Keratinocyte (primary cell): ENCODE results near the gene TIMM10B. TPM values are rescaled to one million over a fixed set of nuclear protein-coding genes. Genes with fewer than 3 reads are reported as not detected.

Source experiments
- DNase-seq: peaks from one replicate; pipeline ENCODE4 v3.0.0-alpha.2; 2011; ENCODE audit warnings: low read depth, missing footprints, low spot score
- FAIRE-seq: peaks from 2 replicates; lab custom pipeline; 2011; peaks lifted over from hg19 to GRCh38; lab: Jason Lieb, UNC
- H2AFZ ChIP-seq: 2 replicates; pipeline ENCODE4 v1.6.0; 2012; ENCODE audit warnings: low read length, control low read depth, inconsistent platforms; ENCODE audit not compliant: control insufficient read depth
- H3K27ac ChIP-seq: 2 replicates; pipeline ENCODE4 v1.5.1; 2011; ENCODE audit warnings: low read length; ENCODE audit not compliant: control insufficient read depth, insufficient read depth
- H3K27me3 ChIP-seq: 3 replicates; pipeline ENCODE4 v1.6.0; 2011; ENCODE audit warnings: low read length; ENCODE audit not compliant: control insufficient read depth, insufficient read depth; ENCODE audit errors: extremely low read depth
- H3K36me3 ChIP-seq, 2 experiments: 2 replicates in 1 of 2; 3 replicates in 1 of 2; pipeline ENCODE4 v1.5.1; 2011; ENCODE audit warnings: low read length in 2 of 2, mild to moderate bottlenecking in 1 of 2; ENCODE audit not compliant: control insufficient read depth in 2 of 2, insufficient read depth in 2 of 2; ENCODE audit errors: extremely low read depth in 1 of 2
- H3K4me1 ChIP-seq: 3 replicates; pipeline ENCODE4 v1.5.1; 2011; ENCODE audit warnings: low read length; ENCODE audit not compliant: control insufficient read depth, insufficient read depth; ENCODE audit errors: extremely low read depth
- H3K4me2 ChIP-seq: 3 replicates; pipeline ENCODE4 v1.6.0; 2011; ENCODE audit warnings: low read depth, low read length; ENCODE audit not compliant: control insufficient read depth, insufficient read depth; ENCODE audit errors: extremely low read depth
- H3K4me3 ChIP-seq, 3 experiments: fragments of 200-600 bp in 1 of 3; sonication (generic) in 1 of 3; 2 replicates in 2 of 3; 3 replicates in 1 of 3; pipeline ENCODE4 v1.5.1; 2011 to 2016; ENCODE audit warnings: low read length in 3 of 3, mild to moderate bottlenecking in 3 of 3, control low read depth in 2 of 3, inconsistent platforms in 1 of 3, low read depth in 1 of 3, mixed read lengths in 1 of 3, mixed run types in 1 of 3, moderate library complexity in 1 of 3; ENCODE audit not compliant: control insufficient read depth in 2 of 3, insufficient read depth in 2 of 3; ENCODE audit errors: extremely low read depth in 1 of 3
- H3K79me2 ChIP-seq: 2 replicates; pipeline ENCODE4 v1.6.0; 2012; ENCODE audit warnings: low read length; ENCODE audit not compliant: control insufficient read depth, insufficient read depth
- H3K9ac ChIP-seq: 3 replicates; pipeline ENCODE4 v1.6.0; 2011; ENCODE audit warnings: low read length; ENCODE audit not compliant: control insufficient read depth, insufficient read depth; ENCODE audit errors: extremely low read depth
- H3K9me1 ChIP-seq: 3 replicates; pipeline ENCODE4 v1.6.0; 2011; ENCODE audit warnings: low read length; ENCODE audit not compliant: control insufficient read depth, insufficient read depth; ENCODE audit errors: extremely low read depth
- H3K9me3 ChIP-seq: 2 replicates; pipeline ENCODE4 v1.5.1; 2012; ENCODE audit warnings: low read depth, low read length; ENCODE audit not compliant: control insufficient read depth
- H4K20me1 ChIP-seq: 3 replicates; pipeline ENCODE4 v1.6.0; 2011; ENCODE audit warnings: low read length; ENCODE audit not compliant: control insufficient read depth, insufficient read depth; ENCODE audit errors: extremely low read depth
- CTCF ChIP-seq, 3 experiments: IDR thresholded peaks in 1 of 3; conservative IDR thresholded peaks in 1 of 3; optimal IDR thresholded peaks in 1 of 3; 2 replicates in 2 of 3; 3 replicates in 1 of 3; pipeline versions ENCODE3 to v1.5.1; 2011; ENCODE audit warnings: low read length in 3 of 3, mild to moderate bottlenecking in 3 of 3, moderate library complexity in 2 of 3, control low read depth in 1 of 3, inconsistent platforms in 1 of 3; ENCODE audit not compliant: insufficient read depth in 2 of 3; ENCODE audit errors: extremely low read depth in 1 of 3
- EZH2 ChIP-seq: IDR thresholded peaks from one replicate; pipeline ENCODE4 v1.6.1; 2012; ENCODE audit warnings: inconsistent platforms, mild to moderate bottlenecking, low read length, moderate library complexity
- dilution Hi-C: fragments of 300-500 bp; cut with MboI; formaldehyde crosslinking; loops from one replicate; pipeline ENCODE4 v1.7.0; 2020; ENCODE audit warnings: low sequenced_read_pairs; ENCODE audit not compliant: extremely low pct_ligation_motif_present
- polyA plus RNA-seq, 5 experiments: library from polyadenylated mRNA; depleted of rRNA in 3 of 5; stranded (reverse) in 3 of 5; stranded (forward) in 1 of 5; unstranded in 1 of 5; fragments of >200 nt; gene quantifications; 1 replicate in 1 of 5; 2 replicates in 3 of 5; 3 replicates in 1 of 5; pipeline versions ENCODE4 v1.2.1 to v1.2.3, GENCODE V29; 2011 to 2012; ENCODE audit warnings: missing spikeins in 2 of 5, low read depth in 1 of 5, low replicate concordance in 1 of 5

The TIMM10B gene
- polyA plus RNA-seq, 1 donor (not counting 4 experiments of a cell fraction or from before 2014, with no cell fraction given): 34.1 TPM

- no peaks in the 10 kb centered on the region for H3K27me3 ChIP-seq
- no peaks in the 10 kb centered on the region for H4K20me1 ChIP-seq
- no peak within 1 kb of the TSS for H2AFZ ChIP-seq
- H3K9me1 ChIP-seq: no peaks in the 10 kb centered on the region
- no peak within 1 kb of the TSS for H3K4me3 ChIP-seq
- no peak within 1 kb of the TSS for H3K9ac ChIP-seq
- H3K36me3 ChIP-seq: no peaks in the 10 kb centered on the region
- no peaks in the 10 kb centered on the region for H3K9me3 ChIP-seq
- no peak for TF ChIP-seq EZH2
- TF ChIP-seq CTCF (optimal IDR thresholded peaks at IDR 0.05 in 1 of 3, IDR thresholded peaks at IDR 0.05 in 1 of 3, conservative IDR thresholded peaks at IDR 0.05 in 1 of 3; ENCODE audit: extremely low read depth in 1 of 3, insufficient read depth in 2 of 3, low read length in 3 of 3): no peak
- DNase-seq: no peak
- H3K27ac ChIP-seq: no peak within 1 kb of the TSS
- dilution Hi-C loops: no loop called here
- no peak within 1 kb of the TSS for H3K4me2 ChIP-seq
- no peaks in the 10 kb centered on the region for H3K4me1 ChIP-seq
- no peaks in the 10 kb centered on the region for H3K79me2 ChIP-seq
- FAIRE-seq: no peak
These were observed 40.4 kb upstream of the TIMM10B start, which contains the start of gene HPX for GRCh38 chr11:6440906-6441358. Gene HPX (minus strand): TSS chr11:6440987. CDS start chr11:6440963, 24 bp downstream.

- FAIRE-seq (no peak), DNase-seq (no peak)
- H3K36me3 ChIP-seq: no peaks in the 10 kb centered on the region
- H3K4me3 ChIP-seq: no peak overlapping the region
- no peaks in the 10 kb centered on the region for H3K9me3 ChIP-seq
- no peak for TF ChIP-seq EZH2
- H3K9ac ChIP-seq: no peak overlapping the region
- no peaks in the 10 kb centered on the region for H3K4me1 ChIP-seq
- H3K9me1 ChIP-seq: no peaks in the 10 kb centered on the region
- dilution Hi-C loops: no loop called here
- H4K20me1 ChIP-seq: no peaks in the 10 kb centered on the region
- H3K27me3 ChIP-seq: no peaks in the 10 kb centered on the region
- no peak overlapping the region for H3K27ac ChIP-seq
- no peaks in the 10 kb centered on the region for H3K79me2 ChIP-seq
- H2AFZ ChIP-seq: no peak overlapping the region
- no peak overlapping the region for H3K4me2 ChIP-seq
These were observed 38.9 kb upstream of the TIMM10B start for GRCh38 chr11:6442441-6442840.
